Kidney (tissue), 14 donors: ENCODE measurements around the gene NFAM1. TPM values are rescaled to one million over a fixed set of nuclear protein-coding genes. Genes with fewer than 3 reads are reported as not detected.
A peak's percentile ranks its signal among the peaks of the same experiment; 100 is the strongest.

Experiments used
- DNase-seq, 5 donors: peaks; one replicate each; pipeline ENCODE4 v3.0.0-alpha.2; 2013 to 2020
- FAIRE-seq: peaks from 2 replicates; lab custom pipeline; 2012; peaks lifted over from hg19 to GRCh38; lab: Jason Lieb, UNC
- H3K27ac ChIP-seq, 2 donors: one replicate each; pipeline ENCODE4 v1.7.0; 2013; ENCODE audit warnings: low read depth in 2 of 2, low read length in 2 of 2, inconsistent platforms in 1 of 2
- H3K27me3 ChIP-seq: one replicate; pipeline ENCODE4 v1.7.1; 2013; ENCODE audit warnings: low read length, inconsistent platforms; ENCODE audit not compliant: control insufficient read depth, insufficient read depth
- H3K36me3 ChIP-seq, 3 donors: one replicate each; pipeline versions ENCODE4 v1.7.0 to v1.7.1; 2013; ENCODE audit warnings: low read length in 3 of 3, control low read depth in 1 of 3, inconsistent platforms in 1 of 3; ENCODE audit not compliant: insufficient read depth in 3 of 3, control insufficient read depth in 2 of 3
- H3K4me1 ChIP-seq, 3 donors: one replicate each; pipeline versions ENCODE4 v1.7.0 to v1.7.1; 2013; ENCODE audit warnings: low read length in 3 of 3, inconsistent platforms in 1 of 3, low read depth in 1 of 3; ENCODE audit not compliant: control insufficient read depth in 2 of 3, insufficient read depth in 2 of 3
- H3K4me3 ChIP-seq, 3 donors: one replicate each; pipeline versions ENCODE4 v1.7.0 to v1.8.1; 2013; ENCODE audit warnings: low read length in 3 of 3, control low read depth in 1 of 3, inconsistent platforms in 1 of 3
- H3K9ac ChIP-seq, 3 donors: one replicate each; pipeline versions ENCODE4 v1.7.0 to v1.7.1; 2013; ENCODE audit warnings: low read length in 3 of 3, control low read depth in 1 of 3, inconsistent platforms in 1 of 3
- H3K9me3 ChIP-seq, 3 donors: one replicate each; pipeline versions ENCODE4 v1.7.0 to v1.7.1; 2013; ENCODE audit warnings: low read length in 3 of 3, control low read depth in 1 of 3, inconsistent platforms in 1 of 3; ENCODE audit not compliant: control insufficient read depth in 2 of 3, insufficient read depth in 1 of 3
- intact Hi-C: fragments of 100-400 bp; cut with DNase I; formaldehyde crosslinking; loops from one replicate; pipeline ENCODE4 v1.11.1; 2022
- polyA plus RNA-seq: library from polyadenylated mRNA; stranded (reverse); fragments of 350-450 nt; fragmentation: Illumina TruSeq; extraction: RNeasy Lipid Tissue Mini Kit (QIAGEN cat#74804); gene quantifications from one replicate; pipeline ENCODE4 v1.2.3, GENCODE V29; 2014; ENCODE audit warnings: low read depth, low replicate concordance; ENCODE audit not compliant: insufficient read depth
- total RNA-seq: library from RNA; stranded (reverse); fragmentation: NEBNext Ultra II Directional; extraction: Animal tissue kit (Norgen Biotek cat#: 25700); gene quantifications from one replicate; pipeline ENCODE4 v1.2.1, GENCODE V29; 2021
- TF ChIP-seq, protein P1 (sequence below): IDR thresholded peaks from 3 replicates; pipeline ENCODE4 v1.5.1; 2012; ENCODE audit warnings: mild to moderate bottlenecking, moderate library complexity, borderline replicate concordance; ENCODE audit not compliant: insufficient read depth; ENCODE audit errors: extremely low read depth
- donor health status: control.
- donor health status: control.
- donor health status: control.
- donor health status: control.
- donor health status: control.
- donor health status: DM: yes; HTN: yes; CAD: no.
- donor health status: Normal renal cell carcinoma (clear cell type).

The NFAM1 gene
- total and polyA plus RNA-seq, 2 donors from 2014 or later, result 0.60 to 7.9 TPM

DNA sequence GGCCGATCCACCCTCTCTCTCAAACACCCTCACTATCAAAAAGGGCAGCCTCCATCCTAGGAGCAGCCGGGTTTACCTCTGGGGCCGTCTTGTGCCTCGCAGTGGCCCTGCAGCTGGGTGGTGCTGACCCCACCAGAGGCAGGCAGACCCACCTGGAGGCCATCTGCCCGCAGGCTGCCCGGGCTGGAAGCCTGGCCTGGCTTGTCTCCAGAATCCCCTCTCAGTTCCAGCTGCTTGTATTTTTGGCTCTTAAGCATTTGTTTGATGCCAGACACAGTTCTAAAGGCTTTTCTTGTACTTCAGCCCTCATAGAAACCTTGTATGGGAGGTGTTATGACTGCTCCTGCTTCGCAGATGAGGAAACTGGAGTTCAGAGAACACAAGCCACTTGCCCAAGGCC is 4.2 kb upstream of the NFAM1 start:
- intact Hi-C loops, result loop anchor here (10.0 kb wide), 1 partner anchor 272 kb away; no protein-coding TSS in a partner anchor
- H3K27me3 ChIP-seq, result no peaks in the 10 kb centered on the region
- no peak overlapping the region for H3K9ac ChIP-seq
- H3K4me3 ChIP-seq, result no peak overlapping the region
- H3K9me3 ChIP-seq, result no peaks in the 10 kb centered on the region
- H3K4me1 ChIP-seq, result peaks cover 0 to 15% (median 0%) of the 10 kb centered on the region in 3 donors
- DNase-seq, result no peak
- H3K36me3 ChIP-seq, result no peaks in the 10 kb centered on the region
- TF ChIP-seq, protein P1, sequence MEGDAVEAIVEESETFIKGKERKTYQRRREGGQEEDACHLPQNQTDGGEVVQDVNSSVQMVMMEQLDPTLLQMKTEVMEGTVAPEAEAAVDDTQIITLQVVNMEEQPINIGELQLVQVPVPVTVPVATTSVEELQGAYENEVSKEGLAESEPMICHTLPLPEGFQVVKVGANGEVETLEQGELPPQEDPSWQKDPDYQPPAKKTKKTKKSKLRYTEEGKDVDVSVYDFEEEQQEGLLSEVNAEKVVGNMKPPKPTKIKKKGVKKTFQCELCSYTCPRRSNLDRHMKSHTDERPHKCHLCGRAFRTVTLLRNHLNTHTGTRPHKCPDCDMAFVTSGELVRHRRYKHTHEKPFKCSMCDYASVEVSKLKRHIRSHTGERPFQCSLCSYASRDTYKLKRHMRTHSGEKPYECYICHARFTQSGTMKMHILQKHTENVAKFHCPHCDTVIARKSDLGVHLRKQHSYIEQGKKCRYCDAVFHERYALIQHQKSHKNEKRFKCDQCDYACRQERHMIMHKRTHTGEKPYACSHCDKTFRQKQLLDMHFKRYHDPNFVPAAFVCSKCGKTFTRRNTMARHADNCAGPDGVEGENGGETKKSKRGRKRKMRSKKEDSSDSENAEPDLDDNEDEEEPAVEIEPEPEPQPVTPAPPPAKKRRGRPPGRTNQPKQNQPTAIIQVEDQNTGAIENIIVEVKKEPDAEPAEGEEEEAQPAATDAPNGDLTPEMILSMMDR, result no peak
- FAIRE-seq, result no peak
- peak overlapping the region in 1 of 2 donors; percentile 1 for H3K27ac ChIP-seq

DNA sequence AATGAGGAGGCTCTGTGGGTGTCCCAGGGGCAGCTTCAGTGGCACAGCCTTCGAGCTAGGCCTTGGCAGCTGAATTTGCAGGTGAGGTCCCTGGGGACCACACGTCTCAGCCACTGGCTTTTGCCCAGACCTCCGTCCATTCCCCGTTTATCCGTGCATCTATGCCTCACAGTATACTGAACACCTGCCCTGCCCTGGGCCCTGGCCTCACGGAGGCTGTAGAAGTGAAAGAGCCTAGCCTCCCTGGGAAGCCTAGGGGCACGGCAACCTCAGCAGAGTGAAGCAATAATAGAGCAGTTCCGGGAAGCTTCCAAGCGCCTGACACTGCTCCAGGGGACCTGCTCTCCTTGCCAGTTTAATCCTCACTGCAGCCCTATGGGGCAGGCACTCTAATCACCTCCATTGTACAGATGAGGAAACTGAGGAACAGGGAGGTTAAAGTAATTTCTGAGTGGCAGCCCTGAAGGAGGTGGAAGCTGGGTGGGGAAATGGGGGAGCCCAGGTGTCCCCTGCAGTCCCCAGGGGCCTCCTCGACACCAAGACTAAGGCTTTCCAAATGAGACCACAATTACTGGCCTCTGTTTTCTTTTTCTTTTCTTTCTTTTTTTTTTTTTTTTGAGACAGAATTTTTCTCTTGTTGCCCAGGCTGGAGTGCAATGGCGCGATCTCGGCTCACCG is 2.7 kb upstream of the NFAM1 start:
- Histone ChIP-seq H3K9me3 (no peaks in the 10 kb centered on the region), H3K4me3 (no peak overlapping the region)
- TF ChIP-seq, protein P1, result no peak

DNA sequence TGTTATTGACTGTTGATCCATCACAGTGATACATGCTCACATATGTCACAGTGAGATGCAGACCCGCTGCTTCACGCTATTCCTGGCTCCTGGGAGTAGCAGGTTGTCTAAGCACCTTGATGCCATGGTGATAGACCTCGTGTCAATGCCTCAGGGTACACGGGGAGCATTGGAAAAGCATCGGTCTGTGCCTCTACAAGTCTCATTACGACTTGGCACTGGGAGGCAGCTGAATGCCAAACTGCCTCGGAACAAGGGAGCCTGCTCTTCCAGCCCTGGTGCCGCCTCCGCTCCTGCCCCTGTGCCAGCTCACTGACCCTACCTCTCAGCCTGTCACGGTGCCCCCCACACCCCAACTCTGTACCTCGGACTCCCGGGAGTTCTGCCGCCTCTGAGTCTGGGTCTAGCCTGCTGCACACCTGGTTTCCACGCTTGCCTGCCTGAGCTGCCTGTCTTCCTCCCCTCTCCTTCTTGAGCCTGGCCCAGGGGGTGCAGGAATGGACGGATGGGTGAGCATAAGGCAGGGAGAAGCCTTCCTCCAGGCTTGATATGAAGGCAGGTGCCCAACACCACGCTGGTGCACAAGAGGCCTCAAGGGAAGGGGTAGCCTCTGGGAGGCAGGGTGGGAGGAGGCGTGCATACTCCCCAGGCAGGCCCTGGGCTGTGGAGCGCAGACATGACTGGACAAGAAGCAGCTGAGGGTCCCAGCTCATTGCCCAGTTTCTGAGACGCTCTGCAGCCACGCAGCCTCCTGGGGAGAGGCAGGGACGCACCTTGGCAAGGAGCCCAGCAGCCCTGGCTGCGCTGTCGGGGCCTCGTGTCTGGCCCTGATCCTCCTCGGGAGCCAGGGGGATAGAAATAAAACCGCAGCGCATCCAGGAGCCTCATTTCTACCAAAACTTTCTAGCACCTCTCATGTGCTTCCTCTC is 1.8 kb upstream of the NFAM1 start:
- no peak for FAIRE-seq
- Histone ChIP-seq H3K36me3 (no peaks in the 10 kb centered on the region), H3K9ac (no peak overlapping the region), H3K4me1 (peaks cover 0 to 11% (median 0%) of the 10 kb centered on the region in 3 donors), H3K4me3 (no peak overlapping the region), H3K27ac (no peak overlapping the region), H3K27me3 (no peaks in the 10 kb centered on the region), H3K9me3 (no peaks in the 10 kb centered on the region)
- TF ChIP-seq, protein P1, result no peak
- peak in 3 of 5 donors; percentile 51 to 60 (median 53) for DNase-seq
- intact Hi-C loops, result loop anchor here (10.0 kb wide), 1 partner anchor 269 kb away; no protein-coding TSS in a partner anchor

More for the DNA sequence above, 2.7 kb upstream of the NFAM1 start:
- no peak overlapping the region for H3K27ac ChIP-seq
- no peak overlapping the region for H3K9ac ChIP-seq
- intact Hi-C loops, result loop anchor here (10.0 kb wide), 1 partner anchor 270 kb away; no protein-coding TSS in a partner anchor
- DNase-seq (no peak), FAIRE-seq (no peak)
- no peaks in the 10 kb centered on the region for H3K27me3 ChIP-seq
- peaks cover 0 to 12% (median 0%) of the 10 kb centered on the region in 3 donors for H3K4me1 ChIP-seq
- no peaks in the 10 kb centered on the region for H3K36me3 ChIP-seq
